GM21515 (cell line): ENCODE measurements around the gene IL18BP.

Experiments
- ATAC-seq: cut with Tn5 transposase; IDR thresholded peaks from one replicate; pipeline ENCODE4 v1.9.1; 2021; ENCODE audit not compliant: unreplicated experiment

IL18BP gene

DNA sequence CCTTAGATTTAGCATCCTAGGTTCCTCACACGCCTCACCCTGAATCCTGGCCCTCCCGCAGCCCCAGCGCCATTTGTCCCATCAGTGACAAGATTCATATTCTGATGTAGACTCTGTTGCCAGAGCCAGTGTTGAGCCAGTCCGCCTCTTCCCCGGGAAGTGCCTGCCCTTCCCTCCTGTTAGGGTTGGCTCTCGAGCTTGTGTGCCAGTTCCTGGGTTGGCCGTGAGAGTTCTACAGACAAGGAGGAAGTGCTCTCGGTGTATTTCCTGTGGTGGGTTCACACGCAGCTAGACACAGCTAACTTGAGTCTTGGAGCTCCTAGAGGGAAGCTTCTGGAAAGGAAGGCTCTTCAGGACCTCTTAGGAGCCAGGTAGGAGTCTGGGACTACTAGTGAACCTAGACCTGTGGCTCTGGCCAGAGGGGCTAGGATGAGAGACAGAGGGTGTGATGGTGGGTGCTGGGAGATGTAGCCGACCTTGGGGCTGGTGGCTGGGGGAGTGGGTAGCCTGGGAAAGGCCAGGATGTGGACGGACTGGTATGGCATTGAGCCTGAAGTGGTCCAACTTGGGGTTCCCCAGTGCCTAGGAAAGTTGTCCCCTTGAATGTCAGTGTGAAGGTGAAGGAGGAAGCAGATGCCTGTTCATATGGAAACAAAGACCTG, at the start of gene IL18BP:
Gene IL18BP, plus strand, starts transcription at position 261 of the 662 bp plus-strand sequence. CDS start 1,076 bp downstream, outside the sequence.
- ATAC-seq, result no peak

DNA sequence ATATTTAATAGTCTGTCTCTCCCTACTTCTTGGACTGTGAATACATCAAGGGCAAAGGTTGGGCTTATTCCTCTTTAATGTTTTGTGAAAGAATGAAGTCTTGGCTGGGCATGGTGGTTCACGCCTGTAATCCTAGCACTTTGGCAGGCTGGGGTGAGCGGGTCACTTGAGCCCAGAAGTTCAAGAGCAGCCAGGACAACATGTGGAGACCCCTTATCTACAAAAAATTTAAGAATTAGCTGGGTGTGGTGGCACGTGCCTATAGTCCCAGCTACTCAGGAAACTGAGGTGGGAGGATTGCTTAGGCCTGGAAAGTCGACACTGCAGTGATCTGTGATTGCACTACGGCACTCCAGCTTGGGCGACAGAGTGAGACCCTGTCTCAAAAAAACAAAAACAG, 49.7 kb upstream of the IL18BP start:
- no peak for ATAC-seq

DNA sequence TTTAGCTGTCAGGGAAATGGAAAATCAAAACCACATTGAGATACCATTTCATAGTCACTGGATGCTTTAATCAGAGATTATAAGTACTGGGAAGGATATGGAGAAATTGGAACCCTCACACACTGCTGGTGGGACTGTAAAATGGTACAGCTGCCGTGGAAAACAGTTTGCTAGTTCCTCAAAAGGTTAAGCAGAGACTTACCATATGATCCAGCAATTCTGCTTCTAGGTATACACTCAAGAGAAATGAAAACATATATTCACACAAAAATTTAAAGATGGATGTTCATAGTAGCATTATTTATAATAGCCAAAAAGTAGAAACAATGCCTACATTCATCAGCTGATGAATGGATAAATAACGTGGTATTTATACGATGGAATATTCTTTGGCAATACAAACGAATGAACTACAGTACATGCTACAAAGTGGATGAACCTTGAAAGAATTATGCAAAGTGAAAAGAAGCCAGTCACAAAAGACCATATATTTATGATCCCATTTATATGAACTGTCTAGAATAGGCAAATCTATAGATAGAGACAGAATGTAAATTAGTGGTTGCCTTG, 46.9 kb upstream of the IL18BP start:
- ATAC-seq, result no peak

DNA sequence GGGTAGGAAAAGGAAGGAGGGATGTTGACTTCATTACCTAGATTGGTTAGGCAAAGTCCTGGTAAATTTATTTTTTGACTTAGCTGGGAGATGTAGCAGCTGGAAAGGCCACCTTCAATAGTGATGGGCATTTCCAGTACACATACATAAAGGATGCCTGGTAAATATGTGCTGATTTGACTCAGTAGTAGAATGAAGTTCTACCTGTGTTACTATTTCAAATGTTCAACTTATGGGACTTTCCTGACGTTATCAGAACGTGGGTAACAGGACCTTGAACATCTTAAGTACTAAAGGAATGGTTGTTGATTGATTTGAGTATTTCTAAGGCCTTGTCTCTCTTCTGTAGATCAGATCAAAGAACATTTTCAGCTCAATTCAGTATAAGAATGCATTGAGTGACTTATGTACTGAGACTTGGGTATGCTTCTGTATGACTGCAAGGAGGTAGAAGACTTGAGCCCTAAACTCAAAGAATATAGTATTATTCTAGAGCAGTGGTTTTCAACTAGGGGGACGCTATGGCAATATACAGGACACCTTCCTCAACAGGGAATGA, 42.7 kb upstream of the IL18BP start:
- no peak for ATAC-seq

DNA sequence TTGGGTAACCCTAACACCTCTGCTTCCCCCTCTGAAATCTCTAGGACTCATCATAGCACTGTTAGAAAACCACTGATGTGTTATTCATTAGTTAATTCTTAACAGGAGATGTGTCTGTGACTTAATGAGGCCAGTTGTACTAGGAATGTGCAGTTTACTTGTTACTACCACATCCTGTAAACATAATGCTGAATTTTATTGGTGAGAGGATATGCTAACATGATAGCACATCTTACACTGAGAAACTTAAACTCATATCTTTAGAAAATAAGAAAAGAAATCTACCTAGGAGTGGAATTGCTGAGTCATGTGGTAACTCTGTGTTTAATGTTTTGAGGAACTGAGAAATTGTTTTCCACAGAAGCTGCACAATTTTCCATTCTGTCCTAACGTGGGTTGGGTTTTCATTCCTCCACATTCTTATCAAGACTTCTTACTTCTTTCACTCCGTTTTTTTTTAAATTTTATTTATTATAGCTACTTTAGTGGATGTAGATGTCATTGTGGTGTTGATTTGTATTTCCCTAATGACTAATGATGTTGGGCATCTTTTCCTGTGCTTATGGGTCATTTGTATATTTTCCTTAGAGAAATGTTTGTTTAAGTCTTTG, 36.2 kb upstream of the IL18BP start:
- peak; percentile 56 for ATAC-seq

DNA sequence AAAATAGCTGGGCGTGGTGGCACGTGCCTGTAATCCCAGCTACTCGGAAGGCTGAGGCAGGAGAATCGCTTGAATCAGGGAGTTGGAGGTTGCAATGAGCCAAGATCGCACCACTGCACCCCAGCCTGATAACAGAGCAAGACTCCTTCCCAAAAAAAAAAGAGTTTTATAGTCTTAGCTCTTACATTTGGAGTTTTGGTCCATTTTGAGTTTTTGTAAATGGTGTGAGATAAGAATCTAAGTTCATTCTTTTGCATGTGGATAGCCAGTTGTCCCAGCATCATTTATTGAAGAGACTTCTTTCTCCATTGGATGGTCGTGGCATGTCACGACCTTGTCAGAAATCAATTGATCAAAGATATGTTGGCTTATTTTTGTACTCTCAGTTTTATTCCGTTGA, 35.2 kb upstream of the IL18BP start:
- ATAC-seq, result no peak

DNA sequence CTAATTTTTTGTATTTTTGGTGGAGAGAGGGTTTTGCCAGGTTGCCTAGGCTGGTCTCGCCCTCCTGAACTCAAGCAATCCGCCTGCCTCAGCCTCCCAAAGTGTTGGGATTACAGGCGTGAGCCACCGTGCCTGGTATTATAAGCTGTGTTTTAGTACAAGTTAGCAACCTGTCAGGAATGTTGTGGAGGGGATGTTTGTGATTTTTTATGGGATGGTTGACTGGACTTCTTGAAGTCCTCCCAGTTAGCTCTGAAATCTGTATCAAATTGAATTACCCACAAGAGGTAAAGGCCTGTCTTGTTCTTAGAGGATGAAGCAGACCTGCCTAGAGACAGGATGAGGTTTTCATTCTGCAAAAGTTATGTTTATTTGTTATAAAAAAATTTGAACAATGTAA, 34.1 kb upstream of the IL18BP start:
- ATAC-seq, result no peak

DNA sequence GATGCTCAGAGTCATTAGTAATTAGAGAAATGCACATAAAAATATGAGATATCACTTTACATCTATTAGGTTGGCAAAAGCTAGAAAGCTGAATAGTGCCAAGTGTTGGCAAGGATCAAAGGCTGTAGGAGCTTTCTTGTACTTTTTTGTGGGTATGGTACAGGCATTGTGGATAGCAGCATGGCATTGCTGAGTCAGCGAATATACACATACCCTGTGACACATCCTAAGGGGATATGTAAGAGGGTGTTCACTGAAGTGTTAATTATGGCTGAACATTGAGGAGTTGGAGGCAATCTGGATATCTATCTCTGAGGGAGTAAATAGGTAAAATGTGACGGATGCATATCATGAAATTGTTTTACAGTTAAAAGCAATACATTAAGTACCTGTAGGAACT, 27.0 kb upstream of the IL18BP start:
- no peak for ATAC-seq

DNA sequence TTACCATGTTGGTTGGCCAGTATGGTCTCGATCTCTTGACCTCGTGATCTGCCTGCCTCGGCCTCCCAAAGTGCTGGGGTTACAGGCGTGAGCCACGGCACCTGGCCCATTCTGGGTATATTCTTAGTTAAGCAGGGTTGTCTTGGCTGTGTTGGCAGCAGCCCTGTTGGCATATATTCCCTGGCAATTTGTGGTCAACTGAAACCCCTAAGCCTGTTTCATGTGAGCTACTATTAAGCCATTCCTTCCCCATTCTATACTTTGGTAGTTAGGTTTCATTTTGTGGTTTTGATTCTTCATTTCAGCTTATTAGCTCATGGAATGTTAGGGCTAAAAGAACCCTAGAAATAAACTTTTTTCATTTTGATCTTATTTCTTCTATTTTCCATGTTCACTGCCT, 22.2 kb upstream of the IL18BP start:
- ATAC-seq, result no peak

DNA sequence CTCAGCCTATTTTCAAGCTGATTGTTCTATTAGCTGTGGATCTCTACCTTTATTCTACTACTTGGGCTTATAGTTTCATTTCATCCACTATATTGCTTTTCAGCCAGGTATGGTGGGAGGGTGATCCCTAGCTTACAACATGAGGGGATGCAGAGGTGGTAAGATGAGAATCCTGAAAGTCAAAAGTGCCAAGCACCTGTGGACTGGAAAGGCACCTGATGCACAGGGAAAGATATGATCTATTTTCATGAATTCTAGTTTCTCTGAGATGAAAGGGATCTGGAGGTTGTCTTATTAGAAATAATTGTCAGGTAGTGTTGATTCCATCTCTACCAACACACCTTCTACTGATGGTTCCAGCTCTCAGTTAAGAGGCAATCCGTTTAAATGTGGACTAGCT, 21.6 kb upstream of the IL18BP start:
- no peak for ATAC-seq

DNA sequence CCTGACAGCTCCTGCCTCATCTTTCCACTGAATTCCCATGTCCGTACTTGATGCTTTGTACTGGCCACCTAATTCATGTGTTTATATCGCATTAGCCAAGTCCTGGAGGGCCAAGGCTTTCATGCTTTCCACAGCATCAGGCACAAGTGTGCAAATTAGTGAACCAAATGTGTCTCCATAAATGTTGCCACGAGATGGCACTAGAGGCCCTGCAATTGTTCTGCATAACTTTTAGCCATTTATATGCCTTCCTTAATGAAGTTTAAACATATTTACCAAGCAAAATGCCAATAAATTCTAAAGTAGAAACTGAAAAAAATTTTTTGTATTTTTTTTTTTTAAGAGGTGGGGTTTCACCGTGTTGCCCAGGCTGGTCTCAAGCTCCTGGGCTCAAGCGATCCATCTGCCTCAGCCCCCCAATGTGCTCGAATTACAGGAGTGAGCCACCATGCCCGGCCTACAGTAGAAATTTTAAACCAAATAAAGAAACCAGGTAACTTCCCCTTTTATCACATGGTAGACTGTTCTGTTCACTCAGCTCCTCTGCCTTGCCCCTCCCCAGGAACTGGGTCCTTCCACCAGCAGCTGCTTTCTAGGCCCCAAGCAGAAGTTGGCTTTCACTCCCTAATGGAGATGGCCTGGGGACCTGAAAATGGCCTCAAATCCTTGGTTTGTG, 20.8 kb upstream of the IL18BP start:
- ATAC-seq, result no peak

DNA sequence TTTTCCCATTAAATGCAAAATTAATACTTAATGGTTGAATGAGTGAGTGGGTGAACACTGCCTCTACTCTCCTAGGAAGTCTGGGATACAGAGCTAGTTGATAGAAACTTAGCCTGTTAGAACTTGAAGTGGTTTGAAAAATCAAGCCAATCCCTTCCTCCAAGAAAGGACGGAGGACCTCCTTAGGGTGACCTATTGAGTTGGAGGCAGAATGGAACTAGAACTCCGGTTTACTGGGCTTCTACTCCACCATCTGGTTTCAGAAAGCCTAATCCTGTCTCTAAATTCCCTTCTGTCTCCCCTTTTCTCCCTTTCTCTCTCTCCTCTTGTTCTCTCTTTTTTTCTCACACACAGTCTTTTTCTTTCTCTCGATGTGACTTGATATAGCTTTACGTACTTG, 19.6 kb upstream of the IL18BP start:
- ATAC-seq, result no peak

DNA sequence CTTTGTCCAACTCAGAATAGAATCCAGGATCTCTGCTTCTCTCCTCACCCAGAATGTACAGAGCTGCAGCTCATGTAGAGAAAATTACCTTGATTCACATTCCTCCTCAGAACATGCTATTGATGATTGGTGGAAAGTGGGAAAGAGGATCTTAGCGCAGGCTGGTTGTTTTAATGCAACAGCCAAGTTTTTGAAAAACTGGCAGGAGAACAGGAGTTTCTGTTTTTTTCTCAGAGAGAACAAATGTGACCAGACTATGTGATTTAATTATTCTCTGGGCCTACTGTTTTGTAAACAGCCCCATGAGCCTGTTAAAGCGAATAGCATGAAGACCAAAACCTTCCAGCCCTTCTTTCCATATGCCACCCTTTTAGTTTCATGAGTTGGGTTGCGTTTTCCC, 19.1 kb upstream of the IL18BP start:
- ATAC-seq, result no peak

DNA sequence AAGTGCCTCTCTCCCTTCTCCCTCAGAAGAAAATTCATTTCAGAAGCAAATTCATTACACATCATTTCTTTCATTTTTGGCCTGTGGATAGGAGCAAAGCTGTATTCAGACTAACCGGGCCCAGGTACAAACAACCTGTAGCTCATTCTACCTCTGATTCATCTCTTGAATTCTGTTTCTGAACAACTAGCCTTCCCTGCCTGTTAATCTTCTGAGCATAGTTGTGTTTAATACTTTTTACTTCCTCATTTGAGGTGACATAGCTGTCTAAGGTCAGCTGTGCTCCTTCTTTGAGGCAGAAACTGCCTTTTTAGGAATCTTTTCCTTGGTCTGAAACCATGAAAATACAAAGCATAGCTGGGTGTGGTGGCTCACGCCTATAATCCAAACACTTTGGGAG, 12.6 kb upstream of the IL18BP start:
- ATAC-seq, result peak; percentile 51

DNA sequence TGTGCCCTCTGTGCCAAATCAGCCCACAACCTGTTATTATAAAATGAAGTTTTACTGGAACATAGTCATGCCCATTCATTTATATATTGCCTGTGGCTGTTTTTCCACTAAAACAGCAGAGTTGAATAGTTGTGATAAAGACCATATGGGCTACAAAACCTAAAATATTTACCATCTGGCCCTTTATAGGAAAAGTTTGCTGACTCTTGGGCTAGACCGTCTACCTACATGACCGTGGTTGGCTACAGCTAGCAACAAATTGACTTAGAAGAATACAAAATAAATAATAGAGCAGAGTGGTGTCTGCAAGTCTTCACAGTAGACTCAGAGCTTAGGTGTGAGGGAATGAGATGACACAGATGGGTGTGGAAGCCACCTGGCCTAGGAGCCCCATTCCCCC, 11.2 kb upstream of the IL18BP start:
- no peak for ATAC-seq

DNA sequence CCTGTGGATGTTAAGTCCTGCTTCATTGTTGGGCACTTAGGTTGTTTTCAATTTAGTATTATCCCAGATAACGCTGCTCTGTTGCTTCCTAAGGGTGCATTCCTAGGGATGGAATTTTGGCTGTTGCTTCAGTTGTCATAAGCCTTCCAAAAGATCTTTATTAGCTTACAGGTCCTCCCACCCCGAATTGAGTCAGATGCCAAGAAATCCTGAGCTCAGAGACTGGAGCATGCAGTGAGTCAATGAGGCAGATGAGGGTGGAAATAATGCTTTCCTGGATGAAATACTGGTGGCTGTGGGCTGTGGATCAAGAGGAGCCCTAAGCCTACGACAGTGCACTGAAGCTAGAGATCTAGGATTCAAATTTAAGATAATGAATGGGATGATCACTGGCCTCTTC, 10.7 kb upstream of the IL18BP start:
- ATAC-seq, result no peak

DNA sequence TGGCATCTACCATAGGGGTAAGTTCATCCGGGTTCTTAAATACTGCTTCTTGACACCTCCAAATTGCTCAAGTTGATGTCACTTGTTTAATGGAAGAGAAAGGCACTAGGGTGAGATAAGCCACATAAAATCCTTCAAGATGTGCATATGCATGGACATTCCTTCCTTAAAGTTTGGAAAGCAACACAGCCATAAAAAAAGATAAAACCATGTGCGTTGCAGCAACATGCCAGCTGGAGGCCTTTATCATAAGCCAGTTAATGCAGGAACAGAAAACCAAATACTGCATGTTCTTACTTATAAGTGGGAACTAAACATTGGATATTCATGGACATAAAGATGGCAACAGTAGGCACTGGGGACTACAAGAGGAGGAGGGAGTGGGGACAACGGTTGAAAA, 8.0 kb upstream of the IL18BP start:
- ATAC-seq, result no peak

DNA sequence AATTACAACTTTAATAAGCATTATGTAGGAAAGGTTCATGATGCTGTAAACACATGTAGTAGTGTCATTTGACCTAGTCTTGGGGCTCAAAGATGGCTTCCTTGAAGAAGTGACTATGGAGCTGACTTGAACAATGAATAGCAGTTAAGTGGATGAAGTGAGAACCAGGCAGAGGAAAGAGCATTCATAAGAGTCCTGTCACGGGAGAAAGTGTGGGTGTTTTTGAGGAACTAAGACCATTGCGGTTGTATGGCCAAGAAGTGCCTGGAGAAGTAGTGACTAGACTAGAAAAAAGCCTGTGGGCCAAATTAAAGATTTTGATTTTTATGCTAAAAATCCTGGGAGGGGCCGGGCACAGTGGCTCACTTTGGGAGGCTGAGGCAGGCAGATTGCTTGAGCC, 7.2 kb upstream of the IL18BP start:
- ATAC-seq, result peak; percentile 58

DNA sequence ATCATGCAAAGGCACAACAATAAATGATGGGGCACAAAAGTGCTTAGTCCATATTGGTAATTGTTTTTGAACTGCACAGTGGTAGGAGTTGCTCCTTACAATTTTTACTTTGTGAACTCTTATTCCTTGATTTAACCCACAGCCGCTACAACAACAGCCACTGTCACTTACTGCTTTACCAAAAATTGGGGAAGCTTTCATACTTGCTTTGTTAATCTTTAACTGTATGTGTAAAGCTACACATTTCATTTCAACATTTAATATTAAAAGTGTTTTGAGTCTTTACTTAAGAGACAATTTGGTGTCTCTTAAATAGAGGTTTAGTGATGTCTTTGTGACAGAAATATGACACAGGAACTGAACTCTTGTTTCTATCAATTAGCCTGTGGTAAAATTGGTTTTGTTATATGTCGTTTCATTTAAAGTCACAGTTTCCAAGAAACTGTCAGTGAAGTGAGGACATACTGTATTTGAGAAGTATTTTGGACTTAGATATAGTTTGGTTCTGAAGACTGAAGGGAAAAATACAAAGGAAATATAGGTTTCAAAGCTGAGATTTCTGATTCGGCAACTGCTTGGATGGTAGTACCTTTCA, 6.5 kb upstream of the IL18BP start:
- ATAC-seq, result no peak

DNA sequence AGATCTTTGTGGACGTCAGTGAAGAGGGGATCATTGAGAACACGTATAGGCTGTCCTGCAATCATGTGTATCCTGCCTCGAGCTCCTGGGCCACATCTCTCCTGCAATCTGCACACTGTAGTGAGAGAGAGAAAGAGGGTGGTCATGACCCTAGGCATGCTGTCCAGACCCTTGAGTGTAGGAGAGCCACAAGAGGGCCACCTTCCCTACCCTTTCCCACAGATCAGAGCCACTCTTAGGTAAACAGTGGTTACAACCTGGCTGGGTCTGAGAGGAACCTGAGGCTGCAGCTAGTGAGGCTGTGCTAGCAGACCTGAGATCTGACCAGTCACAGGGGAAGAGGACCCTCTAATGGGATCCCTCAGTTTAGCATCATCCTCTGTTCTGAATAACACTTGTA, 3.9 kb upstream of the IL18BP start:
- no peak for ATAC-seq

DNA sequence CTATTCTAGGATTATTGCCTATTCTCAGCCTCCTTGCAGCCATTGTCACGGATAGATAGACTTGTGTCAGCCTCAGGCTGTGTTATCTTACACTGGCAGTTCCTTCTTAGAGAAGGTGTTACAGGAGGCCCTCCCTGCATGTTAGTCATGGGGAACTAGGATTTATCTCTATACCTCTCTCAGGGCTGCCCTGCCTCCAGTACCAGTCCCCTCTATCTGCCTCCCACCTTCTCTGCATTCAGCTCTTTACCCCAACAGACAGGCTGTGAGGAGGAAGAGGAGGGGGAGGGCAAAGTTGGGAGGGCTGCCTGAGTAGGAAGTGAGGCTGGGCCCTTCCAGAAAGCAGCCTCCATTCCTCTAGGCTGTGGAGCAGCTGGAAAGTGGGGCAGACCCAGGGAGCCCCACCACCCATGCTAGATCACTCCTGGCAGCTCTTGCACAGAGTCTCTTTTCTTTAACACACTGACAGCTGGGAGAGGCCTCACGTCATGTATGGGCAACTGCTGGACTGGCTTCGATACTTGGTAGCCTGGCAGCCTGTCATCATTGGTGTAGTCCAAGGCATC, 2.9 kb upstream of the IL18BP start:
- no peak for ATAC-seq
